GM12892 (cell line): ENCODE measurements around the gene CIPC.

Experiments
- POLR2A ChIP-seq: IDR thresholded peaks from 2 replicates; pipeline ENCODE4 v1.6.1; 2011; ENCODE audit warnings: low read depth, low read length, control low read depth
- POLR2AphosphoS5 ChIP-seq: IDR thresholded peaks from 2 replicates; pipeline ENCODE4 v1.6.1; 2011; ENCODE audit warnings: low read depth, low read length, control low read depth
- TAF1 ChIP-seq: IDR thresholded peaks from 2 replicates; pipeline ENCODE4 v1.6.1; 2011; ENCODE audit warnings: low read depth, mild to moderate bottlenecking, control low read depth, low read length, borderline replicate concordance

DNA sequence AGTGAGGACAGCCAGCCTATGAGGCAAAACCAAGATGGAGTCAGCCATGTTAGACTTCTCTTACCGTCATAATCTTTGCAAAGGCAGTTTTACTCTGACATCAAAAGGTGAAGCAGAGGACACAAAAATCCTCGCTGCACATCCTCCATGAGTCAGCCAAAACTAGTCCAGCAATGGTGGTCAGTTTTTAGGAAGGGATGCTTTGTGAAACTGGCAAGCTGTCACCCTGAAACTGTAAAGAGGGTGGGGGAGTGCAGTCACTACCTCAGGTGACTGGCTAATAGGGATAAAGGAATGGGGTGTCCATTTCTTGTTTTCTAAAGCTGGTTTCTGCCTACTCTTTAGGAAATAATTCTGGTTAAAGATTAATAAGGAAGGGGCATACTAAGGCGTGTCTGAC is 5.4 kb upstream of the CIPC start:
- TF ChIP-seq POLR2AphosphoS5: no peak
- TF ChIP-seq TAF1: no peak
- no peak for TF ChIP-seq POLR2A
